ENCODE data around the gene SF3B3. TPM values are rescaled to one million over a fixed set of nuclear protein-coding genes. Genes with fewer than 3 reads are reported as not detected.
"Not testable (repeated sequence)": the region's sequence is repeated elsewhere in the genome, so short reads cannot be mapped to it uniquely, and the experiment has no call there.

Gene SF3B3
- total RNA-seq, 2 donors from 2014 or later = 82.1 to 95.1 TPM

DNA sequence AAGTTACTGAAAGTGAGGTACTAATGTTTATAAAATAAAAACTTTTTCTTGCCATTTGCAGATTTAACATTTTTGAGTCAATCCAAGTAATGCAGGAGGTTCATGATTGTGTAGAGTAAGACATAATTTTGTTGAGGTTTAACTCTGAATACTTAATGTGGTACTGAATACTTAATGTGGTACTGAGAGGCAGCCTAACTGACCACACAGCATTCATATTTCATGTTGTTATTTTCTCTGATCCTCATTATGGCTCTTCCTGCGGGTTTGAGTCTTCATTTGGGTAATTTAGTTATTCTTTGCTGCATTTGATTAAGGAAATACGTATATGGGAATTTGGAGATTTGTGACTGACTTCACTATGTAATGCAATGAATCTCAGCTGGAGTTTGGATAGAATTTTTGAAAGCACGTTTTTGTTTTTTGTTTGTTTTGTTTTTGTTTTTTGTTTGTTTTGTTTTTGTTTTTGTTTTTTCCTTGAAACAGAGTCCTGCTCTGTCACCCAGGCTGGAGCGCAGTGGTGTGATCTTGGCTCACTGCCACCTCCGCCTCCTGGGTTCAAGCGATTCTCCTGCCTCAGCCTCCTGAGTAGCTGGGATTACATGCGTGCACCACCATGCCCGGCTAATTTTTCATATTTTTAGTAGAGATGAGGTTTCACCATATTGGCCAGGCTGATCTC, 3.8 kb downstream of the SF3B3 start:
- Histone ChIP-seq H3K36me3 (peaks cover 51% of the 10 kb centered on the region), H3K4me3 (no peak overlapping the region), H3K9me3 (no peaks in the 10 kb centered on the region), H3K27ac (no peak overlapping the region), H3K27me3 (no peaks in the 10 kb centered on the region), H3K4me1 (peaks cover 0 to 45% of the 10 kb centered on the region in 2 donors)
- TF ChIP-seq, protein P1, sequence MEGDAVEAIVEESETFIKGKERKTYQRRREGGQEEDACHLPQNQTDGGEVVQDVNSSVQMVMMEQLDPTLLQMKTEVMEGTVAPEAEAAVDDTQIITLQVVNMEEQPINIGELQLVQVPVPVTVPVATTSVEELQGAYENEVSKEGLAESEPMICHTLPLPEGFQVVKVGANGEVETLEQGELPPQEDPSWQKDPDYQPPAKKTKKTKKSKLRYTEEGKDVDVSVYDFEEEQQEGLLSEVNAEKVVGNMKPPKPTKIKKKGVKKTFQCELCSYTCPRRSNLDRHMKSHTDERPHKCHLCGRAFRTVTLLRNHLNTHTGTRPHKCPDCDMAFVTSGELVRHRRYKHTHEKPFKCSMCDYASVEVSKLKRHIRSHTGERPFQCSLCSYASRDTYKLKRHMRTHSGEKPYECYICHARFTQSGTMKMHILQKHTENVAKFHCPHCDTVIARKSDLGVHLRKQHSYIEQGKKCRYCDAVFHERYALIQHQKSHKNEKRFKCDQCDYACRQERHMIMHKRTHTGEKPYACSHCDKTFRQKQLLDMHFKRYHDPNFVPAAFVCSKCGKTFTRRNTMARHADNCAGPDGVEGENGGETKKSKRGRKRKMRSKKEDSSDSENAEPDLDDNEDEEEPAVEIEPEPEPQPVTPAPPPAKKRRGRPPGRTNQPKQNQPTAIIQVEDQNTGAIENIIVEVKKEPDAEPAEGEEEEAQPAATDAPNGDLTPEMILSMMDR (IDR thresholded peaks at IDR 0.05) = no peak
- DNase-seq (ENCODE audit: low spot score) = no peak

DNA sequence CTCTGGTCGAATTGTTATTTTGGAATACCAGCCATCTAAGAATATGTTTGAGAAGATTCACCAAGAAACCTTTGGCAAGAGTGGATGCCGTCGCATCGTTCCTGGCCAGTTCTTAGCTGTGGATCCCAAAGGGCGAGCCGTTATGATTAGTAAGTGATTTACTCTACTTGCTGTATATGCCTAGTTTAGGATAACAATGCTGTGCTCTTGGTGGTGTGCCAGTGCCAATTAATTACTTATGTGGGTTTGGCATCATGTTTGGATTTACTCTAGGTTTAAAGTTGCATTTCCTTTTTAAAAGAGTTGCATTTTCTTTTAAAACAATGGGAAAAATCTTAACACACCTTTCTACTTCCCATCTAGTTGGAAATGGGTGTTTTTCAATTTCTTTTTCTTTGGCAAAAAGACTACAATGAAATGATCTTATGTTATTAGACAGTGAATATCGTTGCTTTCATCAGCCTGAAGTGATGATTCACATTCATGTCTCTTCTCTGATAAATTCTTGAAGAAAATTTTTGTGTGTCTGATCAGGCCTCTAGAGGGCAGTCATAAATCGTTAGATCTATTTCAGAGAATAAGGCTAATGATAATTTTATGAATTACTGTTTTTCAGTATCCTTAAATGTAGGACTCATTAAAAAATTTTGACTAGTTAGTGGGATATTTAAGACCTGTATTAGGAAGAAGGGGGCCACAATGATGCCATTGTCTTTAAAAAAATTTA, 5.6 kb downstream of the SF3B3 start:
- H3K36me3 ChIP-seq = peaks cover 69% of the 10 kb centered on the region
- DNase-seq (ENCODE audit: low spot score) = no peak
- no peak overlapping the region for H3K27ac ChIP-seq
- H3K4me3 ChIP-seq = no peak overlapping the region
- H3K4me1 ChIP-seq = peaks cover 0 to 40% of the 10 kb centered on the region in 2 donors
- TF ChIP-seq, protein P1 (IDR thresholded peaks at IDR 0.05) = peak; percentile 25 to 61
- no peaks in the 10 kb centered on the region for H3K9me3 ChIP-seq
- H3K27me3 ChIP-seq = no peaks in the 10 kb centered on the region

DNA sequence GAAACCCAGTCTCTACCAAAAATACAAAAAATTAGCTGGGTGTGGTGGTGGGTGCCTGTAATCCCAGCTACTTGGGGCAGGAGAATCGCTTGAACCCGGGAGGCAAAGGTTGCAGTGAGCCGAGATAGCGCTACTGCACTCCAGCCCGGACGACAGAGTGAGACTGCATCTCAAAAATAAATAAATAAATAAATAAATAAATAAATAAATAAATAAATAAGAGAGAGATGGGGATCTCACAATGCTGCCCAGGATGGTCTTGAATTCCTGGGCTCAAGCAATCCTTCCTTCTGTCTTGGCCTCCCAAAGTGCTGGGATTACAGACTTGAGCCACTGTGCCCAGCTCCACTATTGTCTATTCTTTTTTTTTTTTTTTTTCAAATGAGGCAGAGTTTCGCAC, 6.3 kb downstream of the SF3B3 start:
- not testable (repeated sequence) for H3K4me3 ChIP-seq; H3K27me3 ChIP-seq; DNase-seq (ENCODE audit: low spot score); H3K27ac ChIP-seq; H3K9me3 ChIP-seq
- Histone ChIP-seq H3K36me3 (peaks cover 76% of the 10 kb centered on the region), H3K4me1 (peaks cover 0 to 35% of the 10 kb centered on the region in 2 donors)

DNA sequence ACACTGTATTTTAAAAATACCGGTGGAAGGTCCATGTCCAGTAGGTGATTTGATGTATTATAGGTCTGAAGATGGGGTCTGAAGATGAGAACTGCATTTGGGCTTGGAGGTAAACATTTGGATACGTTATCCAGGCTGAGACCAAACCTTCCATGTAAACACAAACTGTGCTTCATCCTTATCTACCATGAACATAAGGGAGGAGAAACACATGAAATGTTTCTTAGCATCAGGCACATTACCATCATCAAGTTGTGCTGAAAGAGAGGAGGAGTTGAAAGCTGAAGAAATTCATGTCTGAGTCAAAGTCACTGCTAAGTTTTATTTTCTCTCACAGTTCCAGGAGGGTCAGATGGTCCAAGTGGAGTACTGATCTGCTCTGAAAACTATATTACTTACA, 11.4 kb downstream of the SF3B3 start:
- H3K36me3 ChIP-seq = peaks cover 100% of the 10 kb centered on the region
- no peak overlapping the region for H3K4me3 ChIP-seq
- TF ChIP-seq, protein P1 (IDR thresholded peaks at IDR 0.05) = no peak
- H3K4me1 ChIP-seq = no peaks in the 10 kb centered on the region
- no peaks in the 10 kb centered on the region for H3K27me3 ChIP-seq
- DNase-seq (ENCODE audit: low spot score) = no peak
- H3K9me3 ChIP-seq = no peaks in the 10 kb centered on the region
- H3K27ac ChIP-seq = no peak overlapping the region

DNA sequence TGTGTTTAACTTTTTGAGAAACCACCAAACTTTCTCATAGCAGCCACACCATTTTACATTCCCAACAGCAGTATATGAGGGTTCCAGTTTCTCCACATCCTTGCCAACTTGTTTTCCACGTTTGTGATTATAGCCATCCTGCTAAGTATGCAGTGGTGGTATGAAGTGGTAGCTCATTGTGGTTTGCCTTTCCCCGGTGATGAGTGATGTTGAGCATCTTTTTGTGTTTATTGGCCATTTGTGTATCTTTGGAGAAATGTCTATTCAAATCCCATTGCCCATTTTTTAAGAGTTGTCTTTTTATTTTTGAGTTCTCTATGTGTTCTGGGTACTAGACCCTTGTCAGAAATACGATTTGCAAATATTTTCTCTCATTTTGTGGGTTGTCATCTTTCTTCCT, 17.4 kb downstream of the SF3B3 start:
- Histone ChIP-seq H3K9me3 (no peaks in the 10 kb centered on the region), H3K4me3 (no peak overlapping the region), H3K27ac (no peak overlapping the region), H3K4me1 (no peaks in the 10 kb centered on the region), H3K27me3 (no peaks in the 10 kb centered on the region), H3K36me3 (peaks cover 97% of the 10 kb centered on the region)
- TF ChIP-seq, protein P1 (IDR thresholded peaks at IDR 0.05) = no peak
- no peak for DNase-seq (ENCODE audit: low spot score)

DNA sequence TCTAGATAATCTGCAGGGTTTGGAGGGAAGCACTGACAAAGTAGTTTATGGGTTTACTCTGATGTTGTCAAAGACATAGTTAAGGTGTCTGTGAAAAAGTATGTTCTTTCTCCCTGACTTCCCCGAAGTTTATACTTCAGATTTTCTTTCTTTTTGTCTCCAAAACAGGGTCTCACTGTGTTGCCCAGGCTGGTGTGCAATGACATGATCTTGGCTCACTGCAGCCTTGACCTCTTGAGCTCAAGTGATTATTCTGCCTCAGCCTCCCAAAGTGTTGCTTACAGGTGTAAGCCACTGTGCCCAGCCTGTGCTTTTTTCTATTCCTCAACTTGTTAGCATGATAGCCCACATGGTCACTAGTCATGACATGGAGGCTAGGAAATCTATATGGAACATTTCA, 20.9 kb downstream of the SF3B3 start:
- H3K36me3 ChIP-seq = peaks cover 93% of the 10 kb centered on the region
- H3K4me3 ChIP-seq = no peak overlapping the region
- H3K4me1 ChIP-seq = no peaks in the 10 kb centered on the region
- no peak overlapping the region for H3K27ac ChIP-seq
- no peaks in the 10 kb centered on the region for H3K27me3 ChIP-seq
- TF ChIP-seq, protein P1 (IDR thresholded peaks at IDR 0.05) = no peak
- no peaks in the 10 kb centered on the region for H3K9me3 ChIP-seq
- no peak for DNase-seq (ENCODE audit: low spot score)
